GM19193 (cell line): Measurements from ENCODE around the gene CXCL8.

Experiments used
- POLR2A ChIP-seq: IDR thresholded peaks from 4 replicates; pipeline ENCODE4 v1.6.1; 2011; ENCODE audit not compliant: insufficient read depth, insufficient read length; ENCODE audit errors: extremely low read depth

CXCL8 gene

DNA sequence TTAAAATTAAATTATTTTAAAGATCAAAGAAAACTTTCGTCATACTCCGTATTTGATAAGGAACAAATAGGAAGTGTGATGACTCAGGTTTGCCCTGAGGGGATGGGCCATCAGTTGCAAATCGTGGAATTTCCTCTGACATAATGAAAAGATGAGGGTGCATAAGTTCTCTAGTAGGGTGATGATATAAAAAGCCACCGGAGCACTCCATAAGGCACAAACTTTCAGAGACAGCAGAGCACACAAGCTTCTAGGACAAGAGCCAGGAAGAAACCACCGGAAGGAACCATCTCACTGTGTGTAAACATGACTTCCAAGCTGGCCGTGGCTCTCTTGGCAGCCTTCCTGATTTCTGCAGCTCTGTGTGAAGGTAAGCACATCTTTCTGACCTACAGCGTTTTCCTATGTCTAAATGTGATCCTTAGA, at the start of gene CXCL8:
TSS of gene CXCL8 (plus strand) at position 217 of the 426 bp plus-strand sequence. CDS start at position 307, 90 bp downstream.
- no peak for TF ChIP-seq POLR2A

DNA sequence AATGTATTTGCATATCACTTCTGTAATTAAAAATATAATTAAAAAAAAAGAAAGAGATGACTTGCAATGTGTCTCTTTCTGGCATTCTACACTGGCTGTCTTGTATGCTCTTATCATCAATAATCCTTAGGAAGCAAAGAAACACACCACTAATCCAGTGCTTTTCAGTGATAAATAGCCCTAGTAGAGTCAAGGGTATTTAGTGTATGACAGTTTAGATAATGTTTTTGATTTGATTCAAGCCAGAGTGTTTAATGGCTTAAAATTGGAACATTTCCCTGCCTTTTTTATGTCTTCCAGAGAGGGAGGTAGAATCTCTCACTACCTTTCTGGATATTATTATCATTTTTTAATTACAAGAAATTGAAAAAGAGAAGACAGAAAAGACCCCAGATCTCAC, 48.6 kb upstream of the CXCL8 start:
- no peak for TF ChIP-seq POLR2A

GRCh38 chr4:73692254-73692653, 48.1 kb upstream of the CXCL8 start:
- no peak for TF ChIP-seq POLR2A

DNA sequence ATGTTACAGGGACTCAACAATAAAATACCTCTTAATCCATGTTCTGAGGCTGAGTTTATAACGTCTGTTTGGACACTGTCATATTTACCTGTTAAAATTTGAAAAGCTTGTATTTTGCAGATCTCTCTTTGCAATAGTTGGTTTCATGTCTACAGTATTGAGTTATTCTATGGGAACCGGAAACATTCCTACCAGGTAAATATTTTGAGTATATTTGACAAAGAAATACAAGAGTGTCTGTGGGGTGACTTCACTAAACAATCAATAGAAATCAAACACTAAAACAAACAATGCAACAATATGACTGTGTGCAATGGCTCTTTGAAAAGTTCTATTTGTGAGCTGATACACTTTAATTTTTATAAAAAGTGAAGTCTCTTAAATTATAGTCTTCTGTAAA, 47.7 kb upstream of the CXCL8 start:
- no peak for TF ChIP-seq POLR2A

- TF ChIP-seq POLR2A: no peak
Observed at GRCh38 chr4:73693811-73694210, 46.6 kb upstream of the CXCL8 start.

- no peak for TF ChIP-seq POLR2A
Observed at GRCh38 chr4:73698217-73698616, 42.2 kb upstream of the CXCL8 start.

- no peak for TF ChIP-seq POLR2A
Observed at GRCh38 chr4:73701116-73701515, 39.3 kb upstream of the CXCL8 start.

- no peak for TF ChIP-seq POLR2A
Observed at GRCh38 chr4:73702796-73703287, 37.5 kb upstream of the CXCL8 start.

DNA sequence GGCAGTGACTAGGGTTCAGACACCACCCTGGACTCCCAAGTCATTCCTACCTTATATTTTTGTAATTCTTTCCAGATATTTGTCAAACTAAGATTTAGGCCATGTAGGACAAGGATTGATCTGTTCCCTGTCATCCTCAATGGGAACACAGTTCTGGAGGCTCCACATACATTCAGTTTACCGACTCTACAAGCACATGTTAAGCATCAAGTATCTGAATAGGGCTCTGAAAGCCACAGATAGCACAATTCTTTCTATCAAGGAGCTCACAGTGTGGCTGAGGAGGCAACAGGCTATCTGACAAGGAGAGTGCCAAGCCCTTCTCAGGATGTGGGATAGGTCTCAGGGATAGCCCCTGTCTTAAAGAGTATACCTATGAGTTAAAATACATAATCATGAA, 37.0 kb upstream of the CXCL8 start:
- TF ChIP-seq POLR2A: no peak

- TF ChIP-seq POLR2A: no peak
Observed at GRCh38 chr4:73704314-73705055, 35.9 kb upstream of the CXCL8 start.

DNA sequence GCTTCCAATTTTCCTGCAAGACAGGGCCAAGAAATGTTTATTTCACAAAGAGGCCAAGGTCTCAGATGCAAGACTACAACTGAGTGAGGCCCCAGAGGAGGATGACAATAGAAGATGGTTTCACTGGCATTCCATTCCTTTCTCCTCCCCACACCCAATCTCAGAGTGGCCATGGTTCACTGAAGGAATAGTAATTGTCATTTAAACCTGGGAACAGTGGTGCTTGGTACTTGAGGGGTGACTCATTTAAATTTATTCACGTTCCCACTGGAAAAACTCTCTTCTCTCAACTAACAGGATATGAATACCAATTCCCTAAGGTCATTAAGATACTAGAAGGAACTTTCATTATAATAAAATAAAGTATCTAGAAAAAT, 35.3 kb upstream of the CXCL8 start:
- no peak for TF ChIP-seq POLR2A

DNA sequence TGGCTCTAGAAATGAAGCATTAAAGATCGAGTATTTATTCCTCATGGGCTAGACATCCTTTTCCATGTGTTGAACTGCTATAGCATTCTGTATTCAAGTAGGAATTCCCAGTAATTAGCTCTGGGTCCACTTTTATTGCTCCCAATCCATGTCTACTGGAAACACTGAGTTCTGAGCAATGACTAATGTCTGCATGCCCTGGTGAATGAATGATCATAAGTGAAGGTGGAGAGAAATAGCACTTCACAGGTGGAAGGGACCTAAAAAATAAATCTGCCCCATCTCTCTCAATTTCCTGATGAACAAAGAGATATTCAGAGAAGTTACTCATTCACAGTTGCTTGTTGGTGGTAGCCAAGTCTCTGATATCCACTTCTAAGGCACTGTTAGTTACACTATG, 34.6 kb upstream of the CXCL8 start:
- no peak for TF ChIP-seq POLR2A

GRCh38 chr4:73706811-73707210, 33.6 kb upstream of the CXCL8 start:
- no peak for TF ChIP-seq POLR2A

DNA sequence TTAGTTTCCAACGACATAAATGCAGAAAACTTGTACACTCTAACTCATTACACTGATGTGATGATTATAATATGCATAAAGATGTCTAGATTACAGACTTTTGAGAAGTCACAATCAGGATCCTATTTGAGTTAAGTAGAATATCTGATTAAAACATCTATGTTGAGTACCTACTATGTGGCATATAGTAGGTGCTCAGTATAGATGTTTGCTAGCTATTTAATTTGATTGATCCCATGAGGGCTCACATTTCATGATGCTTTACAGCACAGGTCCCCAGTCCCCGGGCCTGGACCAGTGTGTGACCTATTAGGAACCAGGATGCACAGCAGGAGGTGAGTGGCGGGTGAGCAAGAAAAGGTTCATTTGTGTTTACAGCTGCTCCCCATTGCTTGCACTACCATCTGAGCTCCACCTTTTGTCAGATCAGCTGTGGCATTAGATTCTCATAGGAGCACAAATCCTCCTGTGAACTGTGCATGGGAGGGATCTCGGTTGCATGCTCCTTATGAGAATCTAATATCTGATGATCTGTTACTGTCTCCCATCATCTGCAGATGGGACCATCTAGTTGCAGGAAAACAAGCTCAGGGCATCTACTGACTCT, 33.0 kb upstream of the CXCL8 start:
- no peak for TF ChIP-seq POLR2A

- TF ChIP-seq POLR2A: no peak
Observed at GRCh38 chr4:73707918-73708577, 32.3 kb upstream of the CXCL8 start.

DNA sequence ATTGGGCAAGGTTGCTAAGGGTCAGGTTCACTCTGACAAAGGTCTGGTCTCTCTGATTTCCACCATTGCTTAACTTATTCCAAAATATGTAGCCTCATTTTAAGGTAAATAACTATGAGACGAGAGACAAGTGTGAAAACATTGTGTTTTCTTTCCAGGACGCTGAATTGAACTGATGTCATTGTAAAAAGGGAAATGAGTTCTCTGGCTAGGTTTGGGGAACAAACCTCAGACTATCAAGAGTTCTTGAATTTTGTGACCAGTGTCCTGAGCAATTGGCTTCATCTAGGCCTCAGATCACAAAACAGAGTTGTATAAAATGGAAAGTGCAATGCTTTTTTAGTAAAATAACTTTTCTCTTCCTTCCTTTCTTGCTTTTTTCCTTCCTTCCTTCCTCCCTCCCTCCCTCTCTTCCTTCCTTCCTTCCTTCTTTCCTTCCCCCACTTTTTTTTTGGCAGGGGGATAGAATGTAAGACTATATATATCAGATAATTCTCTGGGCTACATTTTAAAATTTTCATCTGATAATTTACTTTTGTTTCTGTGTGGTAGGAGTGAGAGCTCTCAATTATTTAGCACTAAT, 30.8 kb upstream of the CXCL8 start:
- TF ChIP-seq POLR2A: no peak

DNA sequence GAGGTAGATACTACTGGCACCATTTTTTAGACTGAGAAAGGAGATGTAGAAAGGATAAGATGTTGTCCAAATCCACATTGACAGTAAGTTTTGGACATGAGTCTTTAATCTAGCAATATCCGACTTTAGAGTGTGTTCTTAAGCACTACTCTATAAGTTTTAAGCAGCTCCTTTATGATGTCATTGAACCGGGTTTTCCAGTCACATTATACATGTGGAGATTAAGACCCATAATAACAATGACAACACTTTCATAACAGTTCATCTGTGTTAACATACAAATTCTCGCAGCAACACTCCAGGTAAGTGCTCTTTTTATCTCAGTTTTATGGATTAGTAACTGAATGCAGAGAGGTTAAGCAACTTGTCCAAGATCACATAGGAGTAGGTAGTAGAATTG, 30.3 kb upstream of the CXCL8 start:
- TF ChIP-seq POLR2A: no peak

DNA sequence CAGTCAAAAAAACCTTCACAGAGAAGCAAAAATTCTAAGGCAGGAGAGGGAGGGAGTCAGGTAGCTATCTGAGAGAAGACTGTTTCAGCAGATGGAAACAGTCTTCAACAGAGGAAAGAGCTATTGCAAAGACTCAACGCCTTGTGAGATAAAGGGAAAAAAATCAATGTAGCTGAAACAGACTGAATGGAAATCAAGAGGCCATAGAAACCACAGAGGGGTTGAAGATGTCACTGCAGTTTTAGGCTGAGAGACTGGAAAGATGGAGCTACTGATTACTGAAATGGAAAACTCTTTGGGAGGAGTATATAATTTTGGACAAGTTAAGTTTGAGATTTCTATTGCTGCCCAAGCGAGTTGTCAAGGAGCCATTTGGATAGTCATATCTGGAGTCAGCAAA, 28.4 kb upstream of the CXCL8 start:
- TF ChIP-seq POLR2A: no peak
